Lung (tissue), 12 donors: ENCODE results near the gene SNTG2. TPM values are rescaled to one million over a fixed set of nuclear protein-coding genes. Genes with fewer than 3 reads are reported as not detected.

Experiments
- ATAC-seq: fragments of 200-7000 bp; cut with Tn5 transposase; one replicate; pipeline ENCODE4 v1.9.1; 2020; ENCODE audit warnings: moderate number of reproducible peaks; ENCODE audit not compliant: insufficient read depth, low FRiP score
- DNase-seq, 3 donors: peaks; one replicate each; pipeline ENCODE4 v3.0.0-alpha.2; 2013 to 2017
- H3K27ac ChIP-seq, 2 donors: one replicate each; pipeline ENCODE4 v1.5.1; 2013; ENCODE audit warnings: mild to moderate bottlenecking in 2 of 2, moderate library complexity in 2 of 2, control low read depth in 1 of 2, inconsistent platforms in 1 of 2, low read depth in 1 of 2, low read length in 1 of 2
- H3K27me3 ChIP-seq, 3 donors: one replicate each; pipeline ENCODE4 v1.5.1; 2013; ENCODE audit warnings: low read length in 2 of 3; ENCODE audit not compliant: control insufficient read depth in 3 of 3, insufficient read depth in 3 of 3
- H3K36me3 ChIP-seq, 4 donors: one replicate each; pipeline ENCODE4 v1.5.1; 2013; ENCODE audit warnings: low read length in 4 of 4, mild to moderate bottlenecking in 1 of 4, moderate library complexity in 1 of 4; ENCODE audit not compliant: control insufficient read depth in 4 of 4, insufficient read depth in 4 of 4
- H3K4me1 ChIP-seq, 5 donors: one replicate each; pipeline ENCODE4 v1.5.1; 2013; ENCODE audit warnings: low read length in 5 of 5, mild to moderate bottlenecking in 2 of 5, moderate library complexity in 1 of 5; ENCODE audit not compliant: control insufficient read depth in 5 of 5, insufficient read depth in 5 of 5
- H3K4me3 ChIP-seq: one replicate; pipeline ENCODE4 v1.5.1; 2013; ENCODE audit warnings: mild to moderate bottlenecking, control low read depth, moderate library complexity
- H3K9ac ChIP-seq, 2 donors: one replicate each; pipeline ENCODE4 v1.5.1; 2013; ENCODE audit warnings: low read length in 2 of 2, control low read depth in 1 of 2; ENCODE audit not compliant: insufficient read depth in 1 of 2
- H3K9me3 ChIP-seq, 4 donors: one replicate each; pipeline ENCODE4 v1.5.1; 2013; ENCODE audit warnings: low read length in 3 of 4, mild to moderate bottlenecking in 1 of 4, moderate library complexity in 1 of 4; ENCODE audit not compliant: control insufficient read depth in 4 of 4, insufficient read depth in 3 of 4
- CTCF ChIP-seq: IDR thresholded peaks from 2 replicates; pipeline ENCODE4 v1.5.1; 2012; ENCODE audit warnings: mild to moderate bottlenecking; ENCODE audit errors: control extremely low read depth, extremely low read depth
- WGBS, 2 donors: extraction: QIAGEN DNeasy Blood & Tissue Kit; methylation state at CpG; one replicate each; pipeline ENCODE4 v1.1.7; 2013; 5-methylcytosine and 5-hydroxymethylcytosine counted together
- polyA plus RNA-seq, 2 donors: library from polyadenylated mRNA; stranded (reverse); fragments of 200-250 nt; gene quantifications; one replicate each; pipeline ENCODE4 v1.2.1, GENCODE V29; 2013
- total RNA-seq, 2 donors: library from RNA; depleted of rRNA in 1 of 2; stranded (reverse); fragments of >200 nt in 1 of 2; gene quantifications; one replicate each; pipeline ENCODE4 v1.2.1, GENCODE V29; 2014 to 2021
- donor health status: control.
- donor health status: control.
- donor health status: Bipolar disorder and iron deficiency.
- donor health status: healthy.
- donor health status: DM: yes; HTN: yes; CAD: no.

SNTG2 gene
- total and polyA plus RNA-seq, 4 donors: 0.31 to 1.8 (median 1.2) TPM

DNA sequence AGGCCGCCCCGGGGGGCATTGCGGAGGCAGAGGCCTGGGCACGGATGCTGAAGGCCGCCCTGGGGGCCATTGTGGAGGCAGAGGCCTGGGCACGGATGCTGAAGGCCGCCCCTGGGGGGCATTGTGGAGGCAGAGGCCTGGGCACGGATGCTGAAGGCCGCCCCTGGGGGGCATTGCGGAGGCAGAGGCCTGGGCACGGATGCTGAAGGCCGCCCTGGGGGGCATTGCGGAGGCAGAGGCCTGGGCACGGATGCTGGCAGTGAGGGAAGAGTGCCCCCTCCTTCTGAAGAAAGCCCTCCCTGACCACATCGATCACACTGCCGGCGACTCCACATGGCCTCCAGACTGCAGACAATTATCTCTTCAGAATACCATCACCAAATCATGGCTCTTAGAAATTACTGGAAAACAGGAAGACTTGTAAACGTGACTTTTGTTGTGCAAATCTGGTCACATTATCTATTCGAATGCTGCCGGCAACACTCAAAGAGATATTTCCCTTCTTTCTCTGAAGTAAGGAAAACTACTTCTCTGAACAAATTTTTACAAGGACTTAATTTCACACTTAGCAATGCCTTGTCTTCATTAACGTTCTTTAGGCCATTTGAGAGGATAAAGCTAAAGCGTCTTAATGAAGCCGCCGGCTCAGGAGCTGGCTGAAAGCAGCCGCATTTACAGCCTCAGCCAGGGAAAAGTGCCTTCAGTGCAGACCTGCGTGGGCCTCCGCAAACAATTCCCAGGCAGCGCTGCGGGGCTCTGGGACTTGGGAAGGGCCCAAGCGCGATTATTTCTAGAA lies 18.1 kb upstream of the SNTG2 start:
- Histone ChIP-seq H3K9ac (no peak overlapping the region), H3K27ac (no peak overlapping the region), H3K4me1 (no peaks in the 10 kb centered on the region), H3K27me3 (no peaks in the 10 kb centered on the region), H3K4me3 (no peak overlapping the region), H3K36me3 (no peaks in the 10 kb centered on the region), H3K9me3 (peaks cover 0 to 2% (median 0%) of the 10 kb centered on the region in 4 donors)
- ATAC-seq: no peak
- WGBS, 2 donors: 76 to 81% methylated on average over 26 to 28 of the region's 31 CpGs
- no peak for TF ChIP-seq CTCF
- no peak for DNase-seq

- peaks cover 0 to 2% (median 0%) of the 10 kb centered on the region in 4 donors for H3K9me3 ChIP-seq
- H3K4me1 ChIP-seq: no peaks in the 10 kb centered on the region
- no peak for TF ChIP-seq CTCF
- peaks cover 0 to 2% (median 0%) of the 10 kb centered on the region in 3 donors for H3K27me3 ChIP-seq
- no peak for DNase-seq
- H3K9ac ChIP-seq: no peak overlapping the region
- no peak for ATAC-seq
- no peaks in the 10 kb centered on the region for H3K36me3 ChIP-seq
- no peak overlapping the region for H3K27ac ChIP-seq
- WGBS, 2 donors: 79 to 86% methylated on average over 17 of the region's 17 CpGs
- H3K4me3 ChIP-seq: no peak overlapping the region
Measured at GRCh38 chr2:933734-934295, 16.8 kb upstream of the SNTG2 start.

DNA sequence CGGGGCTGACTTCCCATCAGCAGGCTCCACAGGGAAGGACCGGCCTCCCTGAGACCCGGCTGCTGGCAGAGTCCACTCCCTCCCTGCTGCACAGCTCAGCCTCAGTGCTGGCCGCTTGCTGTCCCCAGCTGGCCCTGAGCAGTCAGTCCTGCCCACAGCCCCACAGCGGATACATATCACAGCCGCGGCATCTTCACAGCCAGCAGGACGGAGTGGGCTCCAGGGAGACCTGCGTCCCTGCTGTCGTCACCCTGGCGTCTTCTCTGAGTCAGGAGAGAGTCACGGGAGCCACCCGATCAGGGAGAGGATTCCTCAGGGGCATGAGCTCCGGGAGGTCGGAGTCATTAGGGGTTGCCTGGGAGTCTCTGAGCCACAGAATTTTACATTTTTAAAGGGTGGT lies 13.1 kb upstream of the SNTG2 start:
- H3K27me3 ChIP-seq: peaks cover 0 to 3% (median 0%) of the 10 kb centered on the region in 3 donors
- H3K9ac ChIP-seq: no peak overlapping the region
- H3K4me3 ChIP-seq: no peak overlapping the region
- peaks cover 0 to 3% (median 0%) of the 10 kb centered on the region in 4 donors for H3K9me3 ChIP-seq
- no peaks in the 10 kb centered on the region for H3K36me3 ChIP-seq
- no peak for ATAC-seq
- H3K27ac ChIP-seq: no peak overlapping the region
- TF ChIP-seq CTCF: no peak
- no peaks in the 10 kb centered on the region for H3K4me1 ChIP-seq
- WGBS, 2 donors: 80 to 86% methylated on average over 15 of the region's 15 CpGs
- DNase-seq: no peak
